H7 (cell line): ENCODE results near the gene TRIM33. TPM values are rescaled to one million over a fixed set of nuclear protein-coding genes. Genes with fewer than 3 reads are reported as not detected.

Experiments used
- DNase-seq: peaks from one replicate; pipeline ENCODE4 v3.0.0; 2012
- H3K27me3 ChIP-seq: 2 replicates; pipeline ENCODE4 v1.6.0; 2011; ENCODE audit warnings: mild to moderate bottlenecking, low read length; ENCODE audit not compliant: control insufficient read depth, insufficient read depth
- H3K36me3 ChIP-seq: replicated peaks from 2 replicates; pipeline ENCODE4 v1.5.1; 2011; ENCODE audit warnings: low read length; ENCODE audit not compliant: control insufficient read depth, insufficient read depth
- H3K4me3 ChIP-seq: 2 replicates; pipeline ENCODE4 v1.5.1; 2011; ENCODE audit warnings: low read depth, mild to moderate bottlenecking, control low read depth, low read length, moderate library complexity; ENCODE audit not compliant: insufficient read depth
- total RNA-seq: library from RNA; depleted of rRNA; stranded (reverse); fragments of >200 nt; shearing (Covaris generic); gene quantifications from 2 replicates; pipeline ENCODE4 v1.2.3, GENCODE V29; 2014; rRNA removed

The TRIM33 gene
- total RNA-seq, 1 experiment from 2014 or later, result 43.2 TPM

DNA sequence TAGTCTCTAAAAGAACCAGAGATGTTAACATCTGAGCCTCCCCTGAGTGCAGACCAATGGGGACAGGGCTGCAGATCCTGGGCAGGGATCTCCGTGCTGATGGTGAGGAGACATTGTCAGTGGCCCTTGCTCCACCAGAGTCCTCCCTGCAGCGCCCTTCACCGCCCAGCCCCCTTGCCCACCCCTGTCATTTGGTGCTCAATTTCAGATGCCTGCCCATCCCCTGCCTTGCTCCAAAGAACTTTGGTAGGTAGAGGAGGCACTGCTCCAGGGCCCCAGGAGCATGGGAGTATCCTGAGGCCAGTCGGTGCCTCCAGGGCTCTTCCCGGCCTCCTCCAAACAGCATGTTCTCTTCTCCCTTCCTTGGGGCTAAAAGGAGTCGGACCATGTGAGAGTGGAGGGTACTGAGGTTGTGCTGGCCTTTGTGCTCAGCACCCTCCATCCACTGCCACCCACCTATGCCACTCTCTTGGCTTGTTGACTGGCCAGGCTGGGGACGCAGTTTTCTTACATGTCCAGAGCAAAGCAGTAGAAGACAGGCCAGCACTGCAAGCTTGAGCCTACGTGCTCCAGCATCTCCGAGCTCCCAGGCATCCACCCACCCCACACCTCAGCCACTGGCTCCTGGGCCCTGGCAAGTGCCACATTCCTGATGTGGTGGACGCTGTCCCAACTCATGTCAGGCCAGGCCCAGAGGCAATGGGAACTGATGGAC is 160.1 kb downstream of the TRIM33 start:
- DNase-seq, result no peak
- peaks cover 8% of the 10 kb centered on the region for H3K27me3 ChIP-seq
- H3K36me3 ChIP-seq, result no peaks in the 10 kb centered on the region
- H3K4me3 ChIP-seq, result no peak overlapping the region

DNA sequence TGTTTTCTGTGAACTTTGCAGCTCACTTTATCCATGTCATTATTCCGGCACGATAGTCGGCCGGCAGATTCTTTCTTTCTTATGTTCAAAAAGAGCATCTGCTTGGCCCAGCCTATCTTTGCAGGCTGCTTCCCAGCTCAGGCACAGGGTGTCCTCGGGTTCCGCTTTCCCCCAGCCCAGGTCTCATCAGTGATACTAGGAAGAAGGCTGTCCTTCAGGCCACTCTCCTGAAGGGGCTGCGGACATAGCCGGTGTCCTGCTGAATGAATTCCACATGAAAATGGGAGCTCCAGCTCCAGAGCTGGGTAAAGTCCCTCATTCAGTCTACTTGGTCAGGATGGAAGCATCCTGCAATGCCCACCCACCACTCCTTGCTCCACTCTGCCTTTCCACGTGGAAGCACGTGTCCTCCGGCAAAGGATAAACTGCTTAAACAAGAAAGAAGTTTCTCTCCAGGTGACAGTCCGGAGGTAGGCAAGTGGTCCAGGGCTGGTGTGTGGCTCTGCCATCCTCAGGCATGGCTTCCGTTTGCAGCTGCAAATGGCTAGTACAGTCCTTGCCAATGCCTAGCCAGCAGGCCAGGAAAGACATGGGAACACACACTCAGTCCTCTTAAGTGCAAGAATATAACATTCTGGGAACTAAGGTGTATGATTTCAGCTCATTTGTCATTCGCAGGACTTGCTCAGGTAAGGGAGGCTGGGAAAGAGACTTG is 161.0 kb downstream of the TRIM33 start:
- Histone ChIP-seq H3K27me3 (peaks cover 11% of the 10 kb centered on the region), H3K36me3 (no peaks in the 10 kb centered on the region), H3K4me3 (no peak overlapping the region)
- peak; percentile 37 for DNase-seq

DNA sequence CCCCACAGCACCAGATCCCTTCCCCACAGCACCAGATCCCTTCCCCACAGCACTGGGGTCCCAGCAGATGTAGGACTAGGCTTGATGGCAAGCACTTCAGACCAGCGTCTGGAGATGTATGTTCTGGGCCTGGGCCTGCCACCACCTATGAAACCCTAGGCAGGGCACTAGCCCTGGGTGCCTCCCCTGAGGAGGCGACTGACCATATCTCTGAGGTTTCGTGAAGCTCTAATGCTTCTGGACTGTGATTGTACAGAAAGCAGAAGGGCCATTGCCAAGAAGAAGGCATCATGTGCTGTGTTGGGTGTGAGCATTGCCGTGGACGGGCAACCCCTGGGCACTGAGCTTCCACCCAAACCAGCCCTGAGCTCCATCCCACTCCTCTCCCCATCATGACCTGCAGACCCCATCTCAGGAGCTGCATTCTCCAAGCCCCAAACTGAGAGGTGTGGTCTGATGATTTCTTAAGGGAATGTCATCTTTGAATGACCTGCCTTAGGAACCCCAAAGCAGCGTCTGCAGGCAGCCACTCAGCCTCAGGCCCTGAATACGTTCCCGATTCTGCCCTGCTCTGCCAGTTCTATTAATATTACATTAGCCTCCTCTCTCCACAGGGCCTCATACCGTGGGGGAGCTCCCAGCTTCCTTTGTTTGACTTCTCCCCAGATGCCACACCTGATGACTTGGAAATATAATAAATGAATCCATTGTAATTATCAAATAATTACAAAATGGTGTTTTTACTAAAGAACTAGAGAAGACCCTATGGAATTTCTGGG is 163.4 kb downstream of the TRIM33 start:
- peaks cover 11% of the 10 kb centered on the region for H3K27me3 ChIP-seq
- H3K4me3 ChIP-seq, result no peak overlapping the region
- DNase-seq, result no peak
- no peaks in the 10 kb centered on the region for H3K36me3 ChIP-seq

DNA sequence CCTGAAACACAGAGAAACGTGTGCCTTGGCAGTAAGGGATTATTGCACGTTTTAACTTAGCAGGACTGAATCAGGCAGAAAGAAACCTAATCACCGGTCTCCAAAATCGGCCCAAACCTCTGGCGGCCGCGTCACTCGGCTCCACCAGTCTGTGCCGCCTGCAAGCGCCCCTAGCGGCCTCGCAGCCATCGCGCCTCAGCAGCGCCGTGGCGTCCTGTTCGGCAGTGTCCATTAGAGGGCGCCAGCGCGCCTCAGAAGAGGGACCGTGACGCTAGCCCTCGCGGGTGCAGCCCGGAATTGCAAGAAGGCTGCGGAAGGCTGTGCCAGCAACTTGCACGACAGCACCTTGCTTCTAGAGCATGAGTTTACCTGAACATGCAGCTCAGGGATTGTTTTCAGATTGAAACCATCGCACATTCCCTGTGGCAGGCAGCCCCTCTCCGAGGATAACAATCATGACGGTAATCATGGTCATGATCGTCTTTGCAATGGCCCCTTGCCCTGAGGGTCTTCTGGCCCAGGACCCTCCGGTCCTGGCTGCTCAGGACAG is 164.4 kb downstream of the TRIM33 start:
- peaks cover 11% of the 10 kb centered on the region for H3K27me3 ChIP-seq
- H3K36me3 ChIP-seq, result no peaks in the 10 kb centered on the region
- peak overlapping the region; percentile 44 for H3K4me3 ChIP-seq
- peak; percentile 94 for DNase-seq

DNA sequence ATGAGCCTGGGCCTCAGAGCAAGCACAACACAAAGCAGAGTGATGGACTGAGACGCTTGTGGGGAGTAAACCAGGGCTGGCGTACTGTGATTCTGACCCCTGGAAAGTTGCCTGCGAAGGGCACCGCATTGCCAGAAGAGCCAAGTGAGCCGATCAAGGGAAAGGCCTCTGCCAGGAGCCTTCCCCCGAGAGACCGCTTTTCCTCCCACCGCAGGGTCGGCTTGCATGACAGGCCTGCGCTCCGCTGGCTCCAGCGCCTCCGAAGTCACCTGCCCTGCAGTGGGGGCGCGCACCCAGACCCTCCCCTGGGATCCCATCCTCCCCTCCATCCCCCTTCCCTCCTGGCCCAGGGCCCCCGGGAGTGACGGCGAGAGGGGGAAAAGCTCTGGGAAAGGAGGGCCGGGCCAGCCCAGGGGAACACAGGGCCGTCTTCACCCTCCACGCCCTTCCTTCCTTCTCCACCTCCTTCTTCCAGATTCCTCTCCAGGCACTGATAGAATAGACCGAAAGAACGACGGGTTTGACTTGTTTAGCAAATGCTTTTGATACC is 165.0 kb downstream of the TRIM33 start:
- Histone ChIP-seq H3K27me3 (peaks cover 11% of the 10 kb centered on the region), H3K36me3 (no peaks in the 10 kb centered on the region), H3K4me3 (peak overlapping the region; percentile 44)
- peak; percentile 86 for DNase-seq

DNA sequence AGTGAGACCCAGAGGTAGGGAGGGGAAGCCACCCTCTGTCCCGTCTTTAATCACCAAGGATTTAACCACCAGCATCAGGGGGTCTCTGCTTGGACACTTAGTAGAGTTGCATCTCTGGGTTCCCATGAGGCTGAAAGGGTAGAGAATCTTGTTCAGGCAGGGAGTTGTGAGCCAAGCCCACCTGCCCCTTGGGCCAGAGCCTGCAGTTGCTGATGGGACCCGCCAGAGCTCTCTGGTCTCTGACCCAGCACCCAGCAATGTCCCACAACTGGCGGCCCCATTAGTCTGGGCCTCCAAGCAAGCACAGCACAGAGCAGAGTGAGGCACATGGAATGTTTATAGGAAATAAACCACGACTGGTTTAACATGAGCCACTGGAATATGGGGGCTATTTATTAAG is 166.3 kb downstream of the TRIM33 start:
- H3K27me3 ChIP-seq, result peaks cover 11% of the 10 kb centered on the region
- H3K36me3 ChIP-seq, result no peaks in the 10 kb centered on the region
- H3K4me3 ChIP-seq, result no peak overlapping the region
- no peak for DNase-seq

Other genes with a start within 250 kb of the TRIM33 start
- 50.0 and 66.3 TPM in 2 replicates for gene BCAS2, start 70.4 kb upstream of the TRIM33 start, total RNA-seq
- gene DENND2C, start 158.8 kb upstream of the TRIM33 start, total RNA-seq, result 1.7 and 2.1 TPM in 2 replicates
- gene AMPD1, start 184.3 kb upstream of the TRIM33 start, total RNA-seq, result 0.10 TPM in 1 of 2 replicates, not detected in the other
- gene NRAS, start 205.6 kb upstream of the TRIM33 start, total RNA-seq, result 104 and 108 TPM in 2 replicates
- gene CSDE1, start 246.8 kb upstream of the TRIM33 start, total RNA-seq, result 427 and 596 TPM in 2 replicates